Fibroblast of pulmonary artery (primary cell): Measurements from ENCODE around the gene C5orf63.
"Not testable (repeated sequence)": the region's sequence is repeated elsewhere in the genome, so short reads cannot be mapped to it uniquely, and the experiment has no call there.

Source experiments
- DNase-seq: peaks from one replicate; pipeline ENCODE4 v3.0.0-alpha.2; 2010; ENCODE audit warnings: low read depth
- H3K4me3 ChIP-seq: replicated peaks from 2 replicates; pipeline ENCODE4 v1.5.1; 2011; ENCODE audit warnings: low read depth, mild to moderate bottlenecking, control low read depth, low read length, moderate library complexity
- CTCF ChIP-seq: IDR thresholded peaks from 2 replicates; pipeline ENCODE4 v1.5.1; 2011; ENCODE audit warnings: mild to moderate bottlenecking, control low read depth, low read length, inconsistent platforms; ENCODE audit errors: missing control alignments

Gene C5orf63

GRCh38 chr5:127008300-127008975 is 64.9 kb downstream of the C5orf63 start:
- no peak for TF ChIP-seq CTCF
- DNase-seq, result no peak
- H3K4me3 ChIP-seq, result no peak overlapping the region

GRCh38 chr5:127007522-127007921 is 65.8 kb downstream of the C5orf63 start:
- no peak for DNase-seq
- TF ChIP-seq CTCF, result no peak
- H3K4me3 ChIP-seq, result no peak overlapping the region

DNA sequence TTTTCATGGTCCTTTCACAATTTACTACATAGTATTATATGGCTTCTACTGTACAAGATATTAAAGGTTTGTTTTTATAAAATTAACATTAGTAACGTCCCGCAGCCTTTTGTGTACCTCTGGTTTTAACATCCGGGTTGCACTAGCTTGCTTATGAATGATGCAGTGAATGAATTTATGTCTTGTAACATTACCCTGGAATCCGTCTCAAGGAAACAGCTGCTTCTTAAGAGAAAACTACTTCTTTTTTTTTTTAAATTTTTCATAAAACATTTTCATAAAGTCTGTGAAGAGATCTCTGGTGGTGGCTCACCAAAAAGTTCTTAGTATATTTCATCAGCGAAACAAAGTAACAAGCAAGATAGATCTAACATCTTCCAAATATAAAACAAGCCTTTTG is 66.6 kb downstream of the C5orf63 start:
- H3K4me3 ChIP-seq, result no peak overlapping the region
- DNase-seq, result peak; percentile 49
- TF ChIP-seq CTCF, result no peak

DNA sequence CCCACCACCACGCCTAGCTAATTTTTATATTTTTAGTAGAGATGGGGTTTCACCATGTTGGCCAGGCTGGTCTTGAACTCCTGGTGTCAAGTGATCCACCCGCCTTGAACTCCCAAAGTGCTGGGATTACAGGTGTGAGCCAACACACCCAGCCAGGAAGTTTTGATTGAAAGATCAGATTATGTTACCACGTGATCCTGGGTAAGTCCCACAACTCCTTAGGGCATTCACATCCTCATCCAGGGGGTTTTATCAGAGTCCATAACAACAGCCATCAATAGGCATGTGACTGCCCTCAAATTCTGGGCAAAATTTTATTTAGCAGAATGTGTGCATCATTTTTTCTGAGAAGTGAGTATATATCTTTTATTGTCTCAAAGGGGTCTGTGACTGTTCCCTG is 68.0 kb downstream of the C5orf63 start:
- not testable (repeated sequence) for H3K4me3 ChIP-seq, DNase-seq

DNA sequence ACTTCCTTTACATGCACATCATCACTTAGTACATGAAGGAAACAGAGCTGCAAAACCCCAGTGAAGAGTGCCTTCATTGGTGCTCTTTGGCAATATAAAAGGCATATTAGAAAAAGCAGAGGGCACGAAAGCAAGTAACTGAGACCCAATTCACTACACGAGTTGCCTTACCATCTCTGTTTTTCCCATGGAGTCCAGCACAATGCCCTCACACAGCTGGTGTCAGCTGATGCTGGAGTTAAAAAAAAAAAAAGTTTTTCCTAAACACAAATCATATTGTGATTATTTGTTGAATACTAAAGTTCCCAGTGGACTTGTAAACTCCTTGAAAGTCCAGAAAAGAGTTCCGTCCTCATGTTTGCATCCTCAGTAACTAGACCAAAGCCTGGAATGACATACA is 68.6 kb downstream of the C5orf63 start:
- TF ChIP-seq CTCF, result no peak
- H3K4me3 ChIP-seq, result no peak overlapping the region
- DNase-seq, result no peak

- H3K4me3 ChIP-seq, result no peak overlapping the region
- no peak for DNase-seq
- TF ChIP-seq CTCF, result no peak
These were observed 69.4 kb downstream of the C5orf63 start for GRCh38 chr5:127003798-127004495.

- no peak overlapping the region for H3K4me3 ChIP-seq
- TF ChIP-seq CTCF, result no peak
- peak; percentile 82 for DNase-seq
These were observed 70.9 kb downstream of the C5orf63 start for GRCh38 chr5:127002390-127002789.
